ENCODE data around the gene TTC7B. TPM values are rescaled to one million over a fixed set of nuclear protein-coding genes. Genes with fewer than 3 reads are reported as not detected.

The TTC7B gene
- total and polyA plus RNA-seq, 2 of the 13 experiments (the other 11 are each of a cell fraction or from before 2014, with no cell fraction given) = 1.3 to 3.2 TPM

DNA sequence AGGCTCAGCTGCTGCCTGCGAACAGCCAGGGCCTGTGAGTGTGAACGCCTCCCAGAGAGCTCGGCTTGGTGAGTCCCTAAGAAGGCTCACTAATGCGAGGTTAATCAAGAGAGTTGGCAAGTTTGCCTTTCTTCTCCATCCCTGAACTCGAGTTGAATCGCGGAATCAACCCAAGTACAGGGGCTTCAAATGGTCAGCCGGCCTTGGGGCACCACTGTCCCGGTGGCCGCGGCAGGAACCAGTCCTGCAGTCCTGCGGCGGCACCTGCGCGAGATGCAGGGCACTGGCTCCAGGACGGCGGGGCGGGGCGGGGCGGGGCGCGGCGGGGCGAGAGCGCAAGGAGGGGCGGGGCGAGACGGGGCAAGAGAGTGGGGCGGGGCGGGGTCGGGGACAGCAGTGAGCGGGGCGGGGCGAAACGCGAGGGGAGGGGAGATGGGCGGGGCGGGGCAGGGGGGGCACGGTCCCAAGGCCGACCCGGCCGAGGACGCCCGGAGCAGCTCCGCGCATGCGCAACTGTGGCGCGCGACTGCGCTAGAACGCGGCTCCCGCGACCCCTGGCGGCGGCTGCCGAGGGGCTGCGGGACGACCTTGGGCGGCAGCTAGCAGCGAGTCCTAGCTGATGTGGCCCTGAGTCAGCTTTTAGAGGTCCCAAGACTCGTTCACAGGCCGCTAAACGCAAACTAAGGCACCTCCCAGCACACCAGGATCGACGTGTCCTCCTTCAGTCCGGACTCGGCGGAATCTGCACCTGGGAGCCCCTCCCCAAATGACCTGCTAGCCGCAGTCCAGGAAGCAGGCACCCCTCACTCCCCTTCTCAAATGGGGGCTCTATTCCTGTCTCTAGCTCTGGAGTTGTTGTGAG lies 58.0 kb downstream of the TTC7B start (continued):
- TF ChIP-seq MAZ (IDR thresholded peaks at IDR 0.05; ENCODE audit: borderline replicate concordance, low read depth, low read length) (peak; percentile 45; the same call in 1 of the 2 replicates), MAZ (CRISPR knock-in tag; IDR thresholded peaks at IDR 0.05; ENCODE audit: low read depth) (peak; percentile 70), KDM3A (CRISPR knock-in tag; IDR thresholded peaks at IDR 0.05; ENCODE audit: low read depth) (0 out of 2 replicates have a peak, but pooled peaks have one; percentile 56), HNRNPK (IDR thresholded peaks at IDR 0.05; ENCODE audit: low read depth, low read length, poor library complexity, severe bottlenecking) (peak; percentile 97), RBFOX2 (IDR thresholded peaks at IDR 0.05; ENCODE audit: low read depth, low read length) (peak; percentile 68), PATZ1 (CRISPR knock-in tag; IDR thresholded peaks at IDR 0.05) (peak; percentile 75), FOXO1 (CRISPR knock-in tag; IDR thresholded peaks at IDR 0.05) (peak; percentile 64), STAG1 (CRISPR knock-in tag; IDR thresholded peaks at IDR 0.05) (peak; percentile 81), POLR2G (IDR thresholded peaks at IDR 0.05; ENCODE audit: low read depth, low read length) (peak; percentile 74), AFF4 (CRISPR knock-in tag; IDR thresholded peaks at IDR 0.05) (no peak), ZNF281 (CRISPR knock-in tag; IDR thresholded peaks at IDR 0.05; ENCODE audit: borderline replicate concordance) (no peak), ARNT2 (CRISPR knock-in tag; IDR thresholded peaks at IDR 0.05; ENCODE audit: low read depth) (0 out of 2 replicates have a peak, but pooled peaks have one; percentile 40), CBFB (CRISPR knock-in tag; IDR thresholded peaks at IDR 0.05) (peak; percentile 58; the same call in 1 of the 2 replicates), ELF1 (CRISPR knock-in tag; IDR thresholded peaks at IDR 0.05) (no peak), PHF8 (CRISPR knock-in tag; IDR thresholded peaks at IDR 0.05) (peak; percentile 40), TEAD2 (CRISPR knock-in tag; IDR thresholded peaks at IDR 0.05) (no peak), RFXAP (CRISPR knock-in tag; IDR thresholded peaks at IDR 0.05; ENCODE audit: borderline replicate concordance) (peak; percentile 28; the same call in 1 of the 2 replicates), ZNF24 (IDR thresholded peaks at IDR 0.05) (no peak), ZNF776 (CRISPR knock-in tag; IDR thresholded peaks at IDR 0.05) (no peak), GTF3A (CRISPR knock-in tag; conservative IDR thresholded peaks at IDR 0.05) (no peak), ZNF768 (CRISPR knock-in tag; IDR thresholded peaks at IDR 0.05) (peak; percentile 57; the same call in 1 of the 2 replicates), MTF2 (CRISPR knock-in tag; IDR thresholded peaks at IDR 0.05; ENCODE audit: borderline replicate concordance) (peak; percentile 67; the same call in 1 of the 2 replicates)
